GM21381 (cell line): Measurements from ENCODE around the gene SMAGP.
"Not testable (repeated sequence)": the region's sequence is repeated elsewhere in the genome, so short reads cannot be mapped to it uniquely, and the experiment has no call there.

ENCODE experiments used
- ATAC-seq: cut with Tn5 transposase; IDR thresholded peaks from one replicate; pipeline ENCODE4 v1.9.1; 2021; ENCODE audit warnings: mild to moderate bottlenecking, moderate library complexity; ENCODE audit not compliant: unreplicated experiment

SMAGP gene

DNA sequence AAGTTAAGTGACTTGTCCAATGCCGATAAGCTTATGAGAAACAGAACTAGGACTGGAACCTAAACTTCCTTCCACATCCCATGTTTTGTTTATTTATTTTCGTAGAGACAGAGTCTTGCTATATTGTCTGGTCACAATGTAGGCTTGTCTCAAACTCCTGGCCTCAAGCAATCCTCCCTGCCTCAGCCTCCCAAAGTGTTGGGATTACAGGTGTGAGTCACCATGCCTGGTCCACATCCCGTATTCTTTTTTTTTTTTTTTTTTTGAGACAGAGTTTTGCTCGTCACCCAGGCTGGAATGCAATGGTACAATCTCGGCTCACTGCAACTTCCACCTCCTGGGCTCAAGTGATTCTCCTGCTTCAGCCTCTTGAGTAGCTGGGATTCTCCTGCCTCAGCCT is 43.1 kb downstream of the SMAGP start:
- ATAC-seq, result not testable (repeated sequence)

DNA sequence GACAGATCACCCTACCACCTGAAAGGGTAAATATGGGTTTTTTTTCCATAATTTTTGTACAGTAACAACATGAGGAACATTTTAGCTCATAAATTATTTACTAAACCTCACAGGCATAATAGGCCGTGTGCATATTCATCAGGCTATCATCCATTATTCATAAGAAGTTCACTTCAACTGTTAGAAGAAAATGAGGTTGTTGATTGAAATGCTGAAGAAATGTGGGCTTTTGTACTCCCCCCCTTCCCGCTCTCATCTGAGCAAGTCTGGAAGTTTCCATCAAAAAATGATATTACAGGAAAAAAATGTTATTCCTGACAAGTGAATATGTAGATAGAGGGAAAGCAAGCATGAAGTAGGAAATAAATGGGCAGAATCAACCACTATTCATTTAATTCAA is 44.4 kb downstream of the SMAGP start:
- no peak for ATAC-seq

DNA sequence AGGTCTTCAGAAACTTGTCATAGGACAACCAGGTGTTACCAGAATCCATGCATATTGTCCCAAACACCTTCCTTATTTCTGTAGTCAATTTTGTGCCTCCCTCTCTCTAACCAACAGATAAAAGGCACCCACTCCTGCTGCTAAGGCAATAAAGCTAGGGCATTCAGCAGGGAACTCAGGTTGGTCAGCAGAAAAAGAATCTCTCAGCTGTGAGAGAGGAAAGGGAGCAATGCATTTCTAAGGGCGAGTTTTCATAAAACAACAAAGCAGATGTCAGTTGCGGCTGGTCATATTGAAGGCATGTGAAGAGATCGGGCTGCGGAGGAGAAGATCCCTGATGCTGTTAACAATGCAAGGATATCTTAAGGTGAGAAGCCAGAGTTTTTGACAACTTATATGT is 45.0 kb downstream of the SMAGP start:
- no peak for ATAC-seq

DNA sequence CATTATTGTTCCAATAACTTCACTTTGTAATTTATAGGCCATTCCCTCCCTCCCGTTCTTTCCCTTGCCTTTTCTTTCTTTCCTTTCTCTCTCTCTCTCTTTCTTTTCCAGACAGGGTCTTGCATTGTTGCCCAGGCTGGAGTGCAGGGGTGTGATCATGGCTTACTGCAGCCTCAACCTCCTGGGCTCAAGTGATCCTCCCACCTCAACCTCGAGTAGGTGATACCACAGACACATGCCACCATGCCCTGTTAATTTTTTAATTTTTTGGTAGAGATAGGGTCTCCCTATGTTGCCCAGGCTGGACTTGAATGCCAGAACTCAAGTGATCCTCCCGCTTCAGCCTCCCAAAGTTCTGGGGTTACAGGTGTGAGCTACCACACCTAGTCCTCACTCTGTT is 45.6 kb downstream of the SMAGP start:
- no peak for ATAC-seq

DNA sequence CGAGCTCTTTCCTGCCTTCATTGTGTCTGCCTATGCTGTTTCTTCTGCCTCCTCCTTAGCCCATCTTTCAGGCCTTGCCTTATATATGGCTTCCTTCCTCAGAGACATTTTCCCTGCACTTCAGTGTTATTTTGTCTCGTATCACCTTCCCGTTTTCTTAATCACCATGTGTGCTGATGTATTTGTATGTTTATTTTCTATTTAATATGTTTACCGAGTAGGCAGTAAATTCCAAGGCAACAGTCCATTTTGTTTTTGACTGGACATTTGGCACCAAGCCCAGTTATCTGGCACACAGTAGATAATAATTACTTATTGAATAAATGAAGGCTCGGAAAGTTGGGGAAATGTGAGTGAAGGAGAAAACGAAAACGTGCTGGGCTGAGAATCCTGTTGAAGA is 47.8 kb downstream of the SMAGP start:
- ATAC-seq, result no peak

DNA sequence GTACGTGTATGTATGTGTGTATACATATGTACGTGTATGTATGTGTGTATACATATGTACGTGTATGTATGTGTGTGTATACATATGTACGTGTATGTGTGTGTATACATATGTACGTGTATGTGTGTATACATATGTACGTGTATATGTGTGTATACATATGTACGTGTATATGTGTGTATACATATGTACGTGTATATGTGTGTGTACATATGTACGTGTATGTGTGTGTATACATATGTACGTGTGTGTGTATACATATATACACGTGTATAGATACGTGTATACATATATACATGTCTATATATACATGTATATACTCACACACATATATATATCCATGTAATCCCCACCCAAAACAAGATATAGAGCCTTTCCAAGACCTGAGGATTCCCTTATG is 50.4 kb downstream of the SMAGP start:
- ATAC-seq, result not testable (repeated sequence)

DNA sequence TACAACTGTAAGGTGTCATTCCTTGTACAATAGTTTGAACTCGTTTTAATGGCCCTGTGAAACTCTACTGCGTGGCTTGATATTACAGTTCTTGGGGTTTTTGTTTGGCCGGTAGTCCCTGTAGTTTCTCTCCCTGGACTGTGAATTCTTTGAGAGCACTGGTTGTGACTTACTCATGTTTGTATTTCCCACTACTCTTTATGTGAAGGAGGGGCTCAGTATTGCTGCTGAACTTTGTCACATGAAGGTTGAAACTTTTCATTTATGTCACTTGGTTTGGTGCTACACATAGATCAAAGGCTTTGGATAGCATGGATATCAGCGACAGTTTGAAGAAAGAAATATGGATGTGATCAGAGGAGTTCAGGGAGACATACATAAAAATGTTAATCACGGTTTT is 50.9 kb downstream of the SMAGP start:
- no peak for ATAC-seq

DNA sequence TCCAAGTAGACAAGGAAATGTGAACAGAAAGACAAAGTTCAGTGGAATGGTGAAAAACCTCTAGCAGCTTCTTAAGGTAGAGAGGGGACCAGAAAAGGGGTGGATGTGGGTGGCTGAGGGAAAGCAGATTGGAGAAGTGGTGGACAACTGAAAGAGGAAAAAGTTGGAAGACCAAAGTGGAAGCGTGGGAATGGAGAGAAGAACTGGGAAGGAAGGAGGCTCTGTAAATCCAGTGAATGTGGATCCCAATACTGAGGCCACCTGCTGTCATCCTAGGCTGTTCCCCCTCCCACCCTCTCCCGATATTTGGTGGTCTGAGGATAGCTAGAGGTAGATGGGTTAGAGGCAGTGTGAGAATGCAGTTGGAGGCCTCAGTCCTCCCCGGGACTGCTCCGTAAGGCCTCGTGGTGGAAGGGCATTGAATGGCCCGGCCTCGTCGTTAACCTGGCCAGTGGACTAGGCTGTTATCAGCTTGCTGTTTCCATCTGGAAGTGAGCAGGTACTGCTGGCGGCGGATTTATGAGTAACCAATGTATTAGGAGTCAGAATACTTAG is 51.5 kb downstream of the SMAGP start:
- ATAC-seq, result no peak

DNA sequence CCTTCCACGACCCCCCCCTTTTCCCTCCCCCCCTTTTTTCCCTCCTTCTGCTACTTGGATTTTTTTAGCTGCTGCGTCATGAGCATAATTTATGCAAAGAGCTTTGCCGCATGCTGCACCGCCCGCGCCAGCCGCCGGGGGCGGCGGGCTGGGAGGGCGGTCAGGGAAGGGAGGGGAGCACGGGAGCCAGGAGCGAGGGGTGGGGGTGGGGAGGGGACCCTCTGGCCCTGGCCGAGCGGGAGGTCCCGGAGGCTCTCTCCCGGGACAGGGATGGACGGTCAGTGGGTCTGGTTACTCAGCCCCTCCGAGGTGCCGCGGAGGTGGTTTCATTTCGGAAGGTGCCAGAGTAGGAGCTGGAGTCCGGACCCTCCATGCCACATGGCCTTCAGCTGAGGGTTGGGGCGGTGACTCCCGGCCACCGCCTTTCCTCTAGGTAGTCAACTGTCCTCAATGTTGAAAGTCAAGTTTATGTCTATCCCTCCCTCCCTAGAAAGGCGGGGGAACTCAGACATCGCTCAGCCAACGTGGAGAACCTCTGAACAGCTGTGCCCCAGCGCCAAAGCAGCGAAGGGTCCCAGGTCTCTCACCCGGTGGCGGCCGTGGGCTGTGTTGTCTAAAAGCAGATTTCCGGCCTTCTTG is 52.1 kb downstream of the SMAGP start, which contains the start of gene POU6F1:
TSS of gene POU6F1 (minus strand) at position 95 of the 639 bp plus-strand sequence. CDS start 11,226 bp downstream, outside the sequence.
- peak; percentile 80 for ATAC-seq

DNA sequence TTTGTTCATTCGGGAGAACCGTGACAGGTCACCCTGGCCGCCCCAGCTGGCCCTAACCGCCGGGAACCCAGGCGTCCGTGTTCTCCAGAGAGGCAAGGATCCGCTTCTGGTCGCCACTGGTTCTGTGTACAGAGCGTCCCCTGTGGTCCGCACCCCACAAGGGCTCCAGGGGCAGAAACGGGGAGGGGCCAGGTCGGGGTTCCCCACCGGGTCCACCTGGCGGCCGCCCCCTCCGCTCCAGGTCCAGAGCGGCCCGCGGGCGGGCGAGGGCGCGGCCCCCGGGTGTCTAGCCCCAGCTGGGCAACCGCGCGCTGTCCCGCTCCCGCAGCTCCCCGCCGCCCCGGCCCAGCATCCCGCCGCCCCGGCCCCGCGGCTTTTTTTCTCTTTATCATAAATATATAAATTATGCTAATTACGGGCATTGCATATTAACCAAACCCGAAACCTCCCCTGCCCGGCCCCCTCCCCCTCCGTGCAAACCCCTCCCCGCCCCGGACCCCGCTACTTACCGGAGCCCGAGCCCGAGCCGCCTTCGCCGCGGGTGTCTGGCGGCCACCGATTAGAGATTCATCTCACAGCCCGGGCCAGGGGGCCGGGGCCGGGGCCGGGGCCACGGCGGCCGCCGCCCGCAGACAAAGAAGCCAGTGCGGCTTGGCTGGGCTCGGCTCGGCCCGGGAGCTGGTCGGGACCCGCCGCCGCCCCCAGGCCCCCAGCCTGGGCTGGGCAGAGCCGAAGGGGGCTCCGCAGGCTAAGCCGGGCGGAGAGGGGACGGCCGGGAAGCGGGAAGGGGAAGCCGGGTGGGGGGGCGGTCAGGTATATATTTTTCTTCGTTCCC is 52.9 kb downstream of the SMAGP start:
- peak; percentile 29 for ATAC-seq

DNA sequence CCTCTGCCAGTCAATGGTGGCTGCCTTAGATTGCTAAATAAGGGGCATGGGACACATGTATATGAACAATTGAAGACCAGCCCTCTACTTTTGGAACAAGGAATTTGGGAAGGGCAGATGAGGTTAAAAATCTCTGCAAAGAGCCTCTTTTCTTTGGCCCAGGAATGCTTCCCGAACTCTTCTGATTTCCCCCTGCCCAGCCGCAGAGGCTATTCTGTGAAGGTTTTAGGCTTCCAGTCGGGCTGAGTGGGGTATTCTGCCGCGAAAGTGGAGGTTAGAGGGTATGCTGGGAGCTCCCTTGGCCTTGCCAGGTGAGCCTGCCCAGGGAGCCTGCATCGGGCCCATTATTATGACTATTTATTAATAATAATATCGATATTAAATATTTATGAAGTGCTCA is 53.6 kb downstream of the SMAGP start:
- ATAC-seq, result no peak

DNA sequence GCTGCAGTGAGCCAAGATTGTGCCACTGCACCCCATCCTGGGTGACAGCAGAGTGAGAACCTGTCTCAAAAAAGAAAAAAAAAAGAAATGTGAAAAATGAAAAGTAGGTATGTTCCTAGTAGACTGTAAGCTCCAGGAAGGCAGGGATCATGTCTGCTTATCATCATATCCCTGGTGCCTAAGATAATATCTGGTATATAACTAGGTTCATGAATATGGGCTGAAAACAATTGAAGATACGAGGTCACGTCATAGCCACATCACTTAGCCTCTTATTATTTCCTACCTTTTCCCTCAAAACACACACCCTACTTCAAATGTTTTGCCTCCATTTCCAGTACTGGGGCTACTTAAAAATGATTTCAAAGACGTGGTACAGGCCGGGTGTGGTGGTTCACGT is 55.3 kb downstream of the SMAGP start:
- no peak for ATAC-seq

DNA sequence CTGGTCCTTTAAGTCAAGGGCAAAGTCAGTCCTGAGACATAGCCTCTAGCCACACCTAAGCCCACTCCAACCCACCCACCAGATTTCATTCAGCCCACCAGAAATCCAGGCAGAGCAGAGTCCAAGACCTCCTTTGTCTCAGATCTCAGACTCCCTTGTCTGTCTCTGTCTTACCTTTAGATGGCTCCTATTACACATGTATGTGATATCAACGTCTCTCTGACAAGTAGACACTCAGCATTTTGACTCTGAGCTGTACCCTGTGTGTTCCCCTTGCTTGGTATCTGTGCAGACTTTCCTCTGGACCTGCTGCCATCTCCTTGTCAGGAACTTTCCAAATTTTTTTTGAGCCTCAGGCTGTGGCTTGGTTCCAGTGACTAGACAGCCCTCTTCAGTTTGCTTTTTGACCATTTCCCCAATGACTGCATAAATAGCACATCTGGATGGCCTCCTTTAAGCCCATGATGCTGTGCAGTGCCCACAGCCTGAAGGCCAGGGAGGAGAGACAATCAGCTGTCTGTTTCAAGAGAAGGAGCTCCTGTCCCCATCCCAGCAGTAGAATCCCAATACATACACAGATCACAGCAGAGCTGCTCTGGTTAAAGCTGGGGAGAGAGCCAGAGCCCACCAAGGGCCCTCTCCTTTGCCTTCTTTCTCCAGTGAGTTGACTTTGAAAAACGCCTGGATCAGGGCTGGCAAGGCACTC is 59.4 kb downstream of the SMAGP start:
- ATAC-seq, result no peak

DNA sequence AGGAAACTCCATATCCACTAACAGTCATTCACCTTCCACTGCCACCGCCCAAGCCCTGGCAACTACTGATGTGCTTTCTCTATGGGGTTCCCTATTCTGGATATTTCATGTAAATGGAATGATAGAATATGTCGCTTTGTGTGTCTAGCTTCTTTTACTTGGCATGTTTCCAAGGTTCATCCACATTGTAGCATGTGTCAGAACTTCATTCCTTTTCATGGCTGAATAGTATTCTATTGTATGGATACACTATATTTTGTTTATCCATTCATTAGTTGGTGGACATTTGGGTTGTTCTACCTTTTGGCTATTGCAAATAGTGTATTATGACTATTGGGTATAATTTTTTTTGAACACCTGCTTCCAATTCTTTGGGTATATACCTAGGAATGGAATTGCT is 61.0 kb downstream of the SMAGP start:
- no peak for ATAC-seq

DNA sequence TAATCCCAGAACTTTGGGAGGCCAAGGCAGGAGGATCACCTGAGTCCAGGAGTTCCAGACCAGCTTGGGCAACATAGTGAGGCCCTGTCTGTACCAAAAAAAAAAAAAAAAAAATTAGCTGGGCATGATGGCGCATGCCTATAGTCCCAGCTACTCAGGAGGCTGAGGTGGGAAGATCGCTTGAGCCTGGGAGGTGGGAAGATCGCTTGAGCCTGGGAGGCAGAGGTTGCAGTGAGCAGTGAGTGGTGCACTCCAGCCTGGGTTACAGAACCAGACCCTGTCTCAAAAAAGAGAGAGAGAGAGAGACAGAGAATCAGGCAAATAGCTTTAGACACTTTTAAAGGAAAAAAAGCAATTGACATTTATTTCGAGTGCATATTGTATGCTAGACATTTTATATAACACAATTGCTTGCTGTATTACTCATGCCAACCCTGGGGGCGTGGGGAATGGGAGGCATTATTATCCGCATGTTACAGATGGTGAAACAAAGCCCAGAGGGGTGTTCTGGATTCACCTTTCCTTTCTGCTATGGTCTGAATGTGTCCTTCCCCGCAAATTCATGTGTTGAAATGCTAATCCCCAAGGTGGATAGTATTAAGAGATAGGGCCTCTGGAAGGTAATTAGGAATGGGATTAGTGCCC is 62.1 kb downstream of the SMAGP start:
- no peak for ATAC-seq

DNA sequence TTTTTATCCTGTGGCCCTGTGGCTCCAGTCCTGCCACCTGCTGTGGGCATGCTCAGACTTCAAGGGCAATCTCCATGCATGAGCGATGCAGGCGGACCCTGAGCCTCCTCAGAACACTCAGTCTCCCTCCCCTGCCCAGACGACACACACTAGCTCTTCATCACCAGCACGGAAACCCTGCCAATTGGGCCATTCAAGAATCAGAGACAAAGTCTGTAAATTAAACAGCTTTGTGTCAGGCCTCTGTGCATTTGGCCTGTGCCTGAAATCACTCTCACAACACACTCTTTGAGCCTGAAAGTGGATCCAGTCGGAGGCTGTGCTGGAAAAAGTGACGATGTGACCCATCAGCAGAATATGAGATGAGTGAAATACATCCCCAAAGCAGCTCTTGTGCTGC is 64.9 kb downstream of the SMAGP start:
- no peak for ATAC-seq

DNA sequence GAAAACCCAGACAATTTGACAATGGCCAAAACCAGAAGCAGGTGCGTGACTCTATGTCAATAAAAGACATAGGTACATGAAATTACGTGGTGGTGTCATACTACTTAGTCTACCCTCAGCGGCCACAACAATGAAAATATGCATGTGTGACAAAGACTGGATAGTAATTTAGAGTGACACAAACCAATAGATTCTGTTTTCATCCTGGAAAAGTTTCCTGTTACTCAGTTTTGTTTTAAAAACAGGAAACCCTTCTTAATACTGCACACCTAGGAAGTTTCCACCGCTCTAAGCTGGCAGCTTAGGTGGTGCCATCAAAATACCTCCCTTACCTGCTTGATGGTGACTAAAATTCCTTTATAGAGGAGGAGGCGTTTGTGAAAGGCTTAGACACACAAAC is 67.5 kb downstream of the SMAGP start:
- no peak for ATAC-seq

DNA sequence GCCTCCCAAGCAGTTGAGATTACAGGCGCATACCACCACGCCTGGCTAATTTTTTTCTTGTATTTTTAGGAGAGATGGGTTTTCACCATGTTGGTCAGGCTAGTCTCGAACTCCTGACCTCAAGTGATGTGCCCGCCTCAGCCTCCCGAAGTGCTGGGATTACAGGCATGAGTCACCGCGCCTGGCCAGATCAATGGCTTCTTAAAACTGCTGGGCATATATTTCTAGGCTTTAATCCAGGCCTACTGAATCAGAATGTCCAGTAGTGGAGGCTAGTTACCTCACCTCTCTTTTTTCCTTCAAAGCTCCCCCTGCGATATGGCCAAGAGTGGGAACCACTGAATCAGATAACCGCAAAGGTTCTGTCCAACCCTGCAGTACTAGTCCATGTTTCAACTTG is 69.4 kb downstream of the SMAGP start:
- ATAC-seq, result no peak

DNA sequence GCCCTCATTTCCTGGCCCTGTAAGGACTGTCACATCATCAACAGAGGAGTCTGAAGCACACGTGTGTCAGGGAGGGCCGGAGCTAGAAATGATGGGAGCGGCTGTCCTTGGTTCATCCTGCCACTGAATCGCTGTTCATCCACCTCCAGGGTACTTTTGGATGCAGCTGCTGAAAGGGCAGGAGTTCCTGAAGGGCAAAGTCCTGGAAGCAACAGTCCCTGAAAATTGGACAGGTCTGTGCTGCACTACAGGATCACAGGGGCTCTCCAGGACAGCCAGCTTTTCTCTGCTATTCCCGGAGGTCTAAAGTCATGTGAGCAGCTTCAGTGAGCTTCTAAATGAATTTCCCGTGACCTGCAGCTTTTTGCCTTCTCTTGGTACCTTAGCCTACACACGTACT is 70.1 kb downstream of the SMAGP start:
- no peak for ATAC-seq

DNA sequence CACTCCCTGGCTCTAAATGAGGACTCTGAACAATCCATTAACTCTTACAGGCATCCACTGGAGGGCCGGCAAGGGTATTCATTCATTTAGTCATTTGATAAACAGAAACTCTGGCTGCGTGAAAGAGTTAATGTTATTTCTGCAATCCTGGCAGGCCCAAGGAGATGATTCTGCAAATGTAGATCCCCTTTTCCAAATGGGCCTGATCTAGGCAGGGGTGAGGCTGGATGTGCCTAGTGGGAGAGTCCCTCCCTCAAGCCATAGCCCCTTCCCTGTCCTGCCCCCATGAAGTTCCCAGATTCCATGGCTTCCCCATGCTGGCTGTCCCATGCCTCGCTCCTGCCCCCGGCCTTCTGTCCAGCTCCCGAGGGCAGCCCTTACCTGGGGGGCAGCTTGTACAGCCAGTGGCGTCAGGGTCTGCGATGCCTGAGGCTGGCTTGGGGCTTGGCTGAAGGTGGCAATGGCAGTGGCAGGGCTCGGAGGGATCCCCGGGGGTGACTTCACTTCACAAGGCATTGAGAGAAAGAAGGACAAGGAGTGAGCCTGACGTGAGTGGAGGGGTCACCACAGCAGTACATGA is 70.8 kb downstream of the SMAGP start:
- no peak for ATAC-seq
